GM12872 (cell line): ENCODE measurements around the gene NAP1L5.

Source experiments
- CTCF ChIP-seq: IDR thresholded peaks from 3 replicates; pipeline ENCODE4 v1.5.1; 2011; ENCODE audit warnings: low read depth, mild to moderate bottlenecking, low read length, moderate library complexity; ENCODE audit not compliant: insufficient read depth

NAP1L5 gene

DNA sequence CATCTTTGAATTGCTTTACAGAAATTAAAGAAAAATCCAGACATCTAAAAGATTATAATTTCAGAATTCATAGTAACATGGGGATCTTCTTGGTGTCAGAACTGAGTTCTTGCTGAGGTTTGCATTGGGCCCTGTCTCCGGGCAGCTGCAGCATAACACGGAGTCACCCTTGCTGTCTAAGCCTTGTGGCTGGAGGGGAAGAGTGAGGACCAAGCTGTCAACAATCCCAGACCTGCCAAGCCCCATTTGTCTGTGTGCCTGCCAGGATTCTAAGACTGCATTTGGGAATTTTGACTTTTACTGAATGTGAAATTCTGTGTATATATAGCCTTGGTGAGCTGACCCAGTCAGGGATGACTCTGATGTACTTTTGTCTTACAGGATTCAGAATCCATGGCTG, 25.2 kb upstream of the NAP1L5 start:
- no peak for TF ChIP-seq CTCF

DNA sequence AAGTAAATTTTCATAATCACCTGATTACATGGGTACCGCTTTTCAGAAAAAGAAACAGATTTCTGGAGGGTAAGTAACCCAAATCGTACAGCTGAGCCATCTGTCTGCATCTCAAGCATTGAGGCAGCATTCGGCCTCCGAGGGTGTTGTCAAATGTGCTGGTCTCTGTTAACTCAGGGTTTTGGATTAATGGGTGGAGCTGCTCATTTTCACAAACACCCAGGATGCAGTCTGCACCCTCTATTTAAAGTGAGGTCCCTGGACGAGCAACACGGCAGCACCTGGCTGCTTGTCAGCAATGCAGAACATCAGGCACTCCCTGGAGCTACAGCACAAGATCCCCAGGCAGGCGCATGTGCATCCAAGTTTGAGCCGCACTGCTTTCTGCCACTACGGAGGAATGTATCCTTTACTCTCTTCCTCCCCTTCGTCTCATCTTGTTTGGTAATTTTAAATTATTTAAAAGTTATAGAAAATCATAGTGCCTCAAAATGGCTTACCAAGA, 24.7 kb upstream of the NAP1L5 start:
- no peak for TF ChIP-seq CTCF

DNA sequence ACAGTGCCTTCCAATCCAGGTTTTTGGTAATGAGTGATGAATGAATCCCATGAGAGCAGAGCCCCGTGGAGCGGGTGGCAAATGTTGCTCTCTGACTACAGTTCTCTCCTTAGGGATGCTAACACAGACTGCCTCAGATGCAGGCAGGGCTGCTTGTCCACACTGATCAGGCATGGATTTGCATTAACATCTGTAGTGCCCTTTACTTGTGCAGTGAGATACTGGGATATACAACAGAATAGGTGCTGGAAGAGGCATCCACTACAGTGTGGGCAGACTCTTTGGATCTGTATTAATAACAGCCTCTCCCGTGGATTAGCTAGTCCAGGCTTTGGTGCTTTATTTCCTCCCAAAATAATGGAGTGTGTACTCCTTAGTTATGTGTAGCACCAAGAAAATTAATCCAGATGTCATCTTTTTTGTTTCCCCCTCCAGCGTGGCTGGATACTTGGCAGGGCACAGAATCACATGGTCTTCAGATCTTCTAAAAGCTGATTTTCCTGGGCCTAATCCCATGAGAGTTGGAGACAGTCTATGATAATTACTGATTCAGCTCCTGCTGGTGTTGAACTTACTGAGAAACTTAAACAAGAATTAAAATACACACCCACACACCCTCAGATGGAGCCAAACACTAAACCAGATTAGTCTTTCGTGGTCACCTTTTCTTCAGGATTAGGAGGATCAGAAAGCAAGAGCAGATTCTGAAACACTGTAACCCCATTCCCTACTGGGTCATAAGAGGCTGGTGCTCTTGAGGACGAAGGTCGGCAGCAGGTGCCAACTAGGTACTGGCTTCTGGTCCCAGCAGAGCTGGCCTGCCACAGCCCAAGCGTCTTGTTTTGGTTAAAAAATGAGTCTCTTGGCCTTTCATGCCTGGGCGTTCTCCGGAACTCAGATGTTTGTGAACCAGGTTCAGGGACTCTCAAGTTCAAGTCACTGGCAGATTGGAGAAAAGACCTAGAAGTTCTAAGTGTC, 23.1 kb upstream of the NAP1L5 start:
- no peak for TF ChIP-seq CTCF

GRCh38 chr4:88719381-88719780, 21.8 kb upstream of the NAP1L5 start:
- TF ChIP-seq CTCF = no peak

- no peak for TF ChIP-seq CTCF
Measured at GRCh38 chr4:88718098-88718497, 20.5 kb upstream of the NAP1L5 start.

DNA sequence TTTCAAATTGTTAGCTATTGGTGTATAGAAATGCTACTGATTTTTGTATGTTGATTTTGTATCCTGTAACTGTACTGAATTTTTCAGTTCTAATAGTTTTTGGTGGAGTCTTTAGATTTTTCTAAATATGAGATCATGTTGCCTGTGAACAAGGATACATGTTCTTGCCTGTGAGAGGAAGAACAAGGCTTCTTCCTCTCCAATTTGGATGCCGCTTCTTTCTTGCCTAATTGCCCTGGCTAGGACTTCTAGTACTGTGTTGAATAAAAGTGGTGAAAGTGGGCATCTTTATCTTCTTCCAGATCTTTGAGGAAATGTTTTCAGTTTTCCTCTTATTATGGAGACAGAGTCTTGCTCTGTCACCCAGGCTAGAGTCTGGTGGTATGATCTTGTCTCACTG, 16.2 kb upstream of the NAP1L5 start:
- TF ChIP-seq CTCF = no peak

DNA sequence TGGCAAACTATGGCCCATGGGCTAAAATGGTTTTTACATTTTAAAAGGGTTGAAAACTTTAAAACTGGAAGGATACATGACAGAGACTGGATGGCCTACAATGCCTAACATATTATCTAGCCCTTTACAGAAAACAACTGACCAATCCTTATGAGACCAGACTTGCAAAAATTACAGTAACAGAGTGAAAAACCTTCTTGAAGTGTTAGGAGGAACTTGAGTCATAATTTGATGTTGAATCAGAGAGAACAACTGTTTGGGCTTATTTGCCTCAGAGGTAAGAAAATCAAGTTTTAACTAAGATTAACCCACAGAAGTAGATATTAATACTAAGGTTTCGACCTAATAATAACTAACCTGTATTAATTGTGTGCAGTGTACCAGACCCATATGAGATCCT, 12.4 kb upstream of the NAP1L5 start:
- TF ChIP-seq CTCF = no peak
